RWPE2 (cell line): ENCODE data around the gene NTN1.

Source experiments
- ATAC-seq: fragments of 200-7000 bp; cut with Tn5 transposase; 3 replicates; pipeline ENCODE4 v1.9.1; 2021; ENCODE audit warnings: low read depth
- DNase-seq: peaks from one replicate; pipeline ENCODE4 v3.0.0-alpha.2; 2020; ENCODE audit warnings: low spot score
- H3K27ac ChIP-seq: fragments of 450-650 bp; 2 replicates; pipeline ENCODE4 v1.5.1; 2017; ENCODE audit warnings: mild to moderate bottlenecking; ENCODE audit not compliant: poor library complexity, severe bottlenecking
- H3K27me3 ChIP-seq: fragments of 250-450 bp; sonication (Bioruptor Pico); 2 replicates; pipeline ENCODE4 v1.5.1; 2021; ENCODE audit warnings: mild to moderate bottlenecking, moderate library complexity; ENCODE audit not compliant: insufficient read depth, poor library complexity, severe bottlenecking
- H3K36me3 ChIP-seq: fragments of 250-450 bp; sonication (Bioruptor Pico); 2 replicates; pipeline ENCODE4 v1.5.1; 2020; ENCODE audit warnings: low read depth, mild to moderate bottlenecking, moderate library complexity
- H3K4me1 ChIP-seq: fragments of 250-450 bp; sonication (Bioruptor Pico); 2 replicates; pipeline ENCODE4 v1.5.1; 2021; ENCODE audit warnings: mild to moderate bottlenecking, moderate library complexity; ENCODE audit not compliant: insufficient read depth, poor library complexity, severe bottlenecking
- H3K4me3 ChIP-seq: fragments of 250-450 bp; sonication (Bioruptor Pico); 2 replicates; pipeline ENCODE4 v1.5.1; 2021; ENCODE audit warnings: mild to moderate bottlenecking, moderate library complexity; ENCODE audit not compliant: severe bottlenecking
- H3K9me3 ChIP-seq: fragments of 250-450 bp; sonication (Bioruptor Pico); 2 replicates; pipeline ENCODE4 v1.5.1; 2021; ENCODE audit warnings: mild to moderate bottlenecking, moderate library complexity; ENCODE audit not compliant: severe bottlenecking
- CTCF ChIP-seq: fragments of 450-650 bp; IDR thresholded peaks from one replicate; pipeline ENCODE4 v1.5.1; 2017; ENCODE audit warnings: mild to moderate bottlenecking, moderate library complexity; ENCODE audit not compliant: poor library complexity, severe bottlenecking

Gene NTN1

GRCh38 chr17:9230346-9230745, 209.0 kb downstream of the NTN1 start:
- ATAC-seq, result no peak

GRCh38 chr17:9230861-9231260, 209.6 kb downstream of the NTN1 start:
- Histone ChIP-seq H3K27me3 (no peaks in the 10 kb centered on the region), H3K9me3 (no peaks in the 10 kb centered on the region), H3K4me3 (no peak overlapping the region), H3K36me3 (no peaks in the 10 kb centered on the region), H3K4me1 (no peaks in the 10 kb centered on the region), H3K27ac (no peak overlapping the region)
- ATAC-seq (no peak), DNase-seq (no peak)
- TF ChIP-seq CTCF, result no peak

More at GRCh38 chr17:9230346-9230745, 209.0 kb downstream of the NTN1 start:
- no peak for DNase-seq
- no peak overlapping the region for H3K27ac ChIP-seq
- H3K36me3 ChIP-seq, result no peaks in the 10 kb centered on the region
- no peak overlapping the region for H3K4me3 ChIP-seq
- no peaks in the 10 kb centered on the region for H3K9me3 ChIP-seq
- no peaks in the 10 kb centered on the region for H3K4me1 ChIP-seq
- H3K27me3 ChIP-seq, result no peaks in the 10 kb centered on the region
- no peak for TF ChIP-seq CTCF

- Histone ChIP-seq H3K27ac (no peak overlapping the region), H3K9me3 (no peaks in the 10 kb centered on the region), H3K4me1 (no peaks in the 10 kb centered on the region), H3K27me3 (no peaks in the 10 kb centered on the region), H3K4me3 (no peak overlapping the region), H3K36me3 (no peaks in the 10 kb centered on the region)
- DNase-seq (no peak), ATAC-seq (no peak)
- TF ChIP-seq CTCF, result no peak
Observed at GRCh38 chr17:9231449-9232154, 210.3 kb downstream of the NTN1 start.

GRCh38 chr17:9232155-9232475, 210.8 kb downstream of the NTN1 start:
- no peaks in the 10 kb centered on the region for H3K27me3 ChIP-seq
- H3K4me3 ChIP-seq, result no peak overlapping the region
- no peaks in the 10 kb centered on the region for H3K4me1 ChIP-seq
- H3K36me3 ChIP-seq, result no peaks in the 10 kb centered on the region
- H3K27ac ChIP-seq, result no peak overlapping the region
- no peak for TF ChIP-seq CTCF
- no peaks in the 10 kb centered on the region for H3K9me3 ChIP-seq
- DNase-seq (no peak), ATAC-seq (no peak)

GRCh38 chr17:9232591-9233270, 211.4 kb downstream of the NTN1 start:
- no peak for DNase-seq
- H3K9me3 ChIP-seq, result no peaks in the 10 kb centered on the region
- no peaks in the 10 kb centered on the region for H3K36me3 ChIP-seq

More at GRCh38 chr17:9232591-9233270, 211.4 kb downstream of the NTN1 start:
- H3K27me3 ChIP-seq, result no peaks in the 10 kb centered on the region
- no peaks in the 10 kb centered on the region for H3K4me1 ChIP-seq
- no peak for TF ChIP-seq CTCF
- no peak for ATAC-seq
- H3K4me3 ChIP-seq, result no peak overlapping the region
- H3K27ac ChIP-seq, result no peak overlapping the region
